WTC11 (cell line): ENCODE measurements around the gene CBX6.

ENCODE experiments used
- CTCF ChIP-seq: fragments of 200-600 bp; IDR thresholded peaks from 2 replicates; pipeline ENCODE4 v1.8.0; 2022; ENCODE audit warnings: antibody characterized with exemption
- MAX ChIP-seq: sonication (generic); formaldehyde crosslinking; IDR thresholded peaks from 2 replicates; pipeline ENCODE4 v1.8.0; 2022; ENCODE audit warnings: mild to moderate bottlenecking, missing genetic modification reagents
- NFYB ChIP-seq: sonication (generic); formaldehyde crosslinking; conservative IDR thresholded peaks from 2 replicates; pipeline ENCODE4 v1.8.0; 2022; ENCODE audit warnings: low read depth, missing genetic modification reagents

GRCh38 chr22:38865201-38866023, 6.6 kb downstream of the CBX6 start:
- TF ChIP-seq CTCF (no peak), MAX (CRISPR knock-in tag) (no peak), NFYB (no peak)
